ENCODE data around the gene DEAF1.

The DEAF1 gene

DNA sequence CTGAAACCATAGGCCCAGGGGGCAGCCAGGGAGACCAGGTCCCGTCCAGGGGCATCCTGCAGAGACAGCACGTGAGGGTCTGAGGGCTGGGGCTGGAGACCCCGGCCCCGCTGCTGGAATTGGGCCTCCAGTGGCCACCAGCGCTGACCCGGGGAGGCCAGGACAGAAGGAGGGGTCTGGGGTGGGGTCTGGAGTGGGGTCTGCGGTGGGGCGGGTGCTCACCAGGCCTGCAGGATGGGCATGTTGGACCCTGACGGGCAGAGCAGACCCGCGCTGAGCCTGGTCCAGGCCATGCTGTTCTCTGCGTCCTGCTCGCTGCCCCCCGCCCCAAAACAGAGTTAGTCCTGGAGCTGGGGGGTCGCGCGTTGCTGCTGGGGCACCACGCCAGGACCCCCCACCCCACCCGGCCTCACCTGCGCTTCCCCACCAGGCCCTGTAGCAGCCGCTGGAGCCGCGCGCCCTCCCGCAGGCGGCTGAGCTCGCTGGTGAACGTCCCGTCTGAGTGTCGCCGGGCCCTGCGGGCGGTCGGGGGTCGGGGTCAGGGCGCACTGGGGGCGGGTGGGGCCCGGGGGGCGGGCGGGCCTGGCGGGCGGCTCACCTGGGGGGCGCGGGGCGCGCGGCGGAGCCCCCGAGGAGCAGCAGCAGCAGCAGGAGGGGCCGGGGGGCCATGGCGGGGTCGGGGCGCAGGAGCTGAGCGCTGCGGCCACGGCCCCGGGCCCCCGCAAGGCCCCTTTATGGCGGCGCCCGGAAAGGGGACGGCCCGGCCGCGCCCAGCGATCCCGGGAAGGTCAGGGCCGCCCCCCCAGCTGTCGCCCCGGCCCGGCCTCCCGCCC is 68.3 kb downstream of the DEAF1 start, which contains the start of gene SCT:
SCT (minus strand) TSS at position 707 of the 833 bp plus-strand sequence; CDS start at position 669, 38 bp downstream.
- no peak for DNase-seq

GRCh38 chr11:625636-626268 is 69.3 kb downstream of the DEAF1 start:
- no peak for DNase-seq

DNA sequence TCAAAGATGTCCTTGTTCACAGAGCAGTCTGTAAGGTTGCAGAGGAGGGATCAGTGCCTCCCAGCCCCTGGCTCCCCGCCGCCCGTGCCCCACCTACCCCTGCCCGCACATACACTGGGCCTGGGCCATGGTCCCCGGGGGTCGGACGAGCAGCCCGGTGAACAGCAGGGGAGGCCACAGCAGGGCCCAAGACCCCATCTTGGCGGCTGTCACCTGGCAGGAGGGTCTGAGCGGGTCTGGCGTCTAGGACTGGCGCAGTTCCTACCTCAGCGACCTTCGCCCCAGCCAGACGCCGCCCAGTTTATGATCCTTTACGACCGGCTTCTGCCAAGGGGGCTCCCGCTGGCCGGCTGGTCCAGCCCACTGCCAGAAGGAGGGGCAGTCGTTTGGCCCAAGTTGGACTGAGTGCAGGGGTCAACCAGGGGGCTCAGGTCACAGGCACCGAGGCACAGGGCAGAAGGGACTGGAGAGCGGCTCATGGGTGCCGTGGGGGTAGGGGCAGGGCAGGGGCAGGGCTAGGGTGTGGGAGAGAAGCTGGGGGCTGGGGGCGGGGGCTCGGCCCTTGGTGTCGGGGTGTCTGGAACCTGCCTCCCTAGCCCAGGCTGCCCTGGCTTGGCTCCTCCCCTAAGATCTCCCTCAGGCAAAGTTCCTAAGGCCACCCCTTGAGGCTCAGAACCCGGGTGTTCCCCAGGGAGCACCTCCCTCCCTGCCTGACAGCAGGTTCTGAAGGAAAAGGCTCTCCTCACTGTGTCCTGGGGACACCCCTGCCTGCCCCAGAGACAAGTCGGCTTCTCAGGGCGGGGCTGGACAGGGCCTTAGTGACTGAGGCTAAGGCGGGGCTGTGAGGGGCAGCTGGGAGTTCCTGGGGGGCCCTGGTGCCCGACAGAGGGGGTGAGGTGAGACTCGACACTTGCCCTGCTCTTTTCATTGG is 70.1 kb downstream of the DEAF1 start, which contains the start of gene CDHR5:
CDHR5 (minus strand) TSS at position 251 of the 931 bp plus-strand sequence; CDS start at position 198, 53 bp downstream.
- no peak for DNase-seq

GRCh38 chr11:623999-624704 is 70.9 kb downstream of the DEAF1 start:
- no peak for DNase-seq

GRCh38 chr11:623349-623869 is 71.6 kb downstream of the DEAF1 start:
- DNase-seq = no peak

GRCh38 chr11:621838-622237 is 73.2 kb downstream of the DEAF1 start:
- DNase-seq = no peak

DNA sequence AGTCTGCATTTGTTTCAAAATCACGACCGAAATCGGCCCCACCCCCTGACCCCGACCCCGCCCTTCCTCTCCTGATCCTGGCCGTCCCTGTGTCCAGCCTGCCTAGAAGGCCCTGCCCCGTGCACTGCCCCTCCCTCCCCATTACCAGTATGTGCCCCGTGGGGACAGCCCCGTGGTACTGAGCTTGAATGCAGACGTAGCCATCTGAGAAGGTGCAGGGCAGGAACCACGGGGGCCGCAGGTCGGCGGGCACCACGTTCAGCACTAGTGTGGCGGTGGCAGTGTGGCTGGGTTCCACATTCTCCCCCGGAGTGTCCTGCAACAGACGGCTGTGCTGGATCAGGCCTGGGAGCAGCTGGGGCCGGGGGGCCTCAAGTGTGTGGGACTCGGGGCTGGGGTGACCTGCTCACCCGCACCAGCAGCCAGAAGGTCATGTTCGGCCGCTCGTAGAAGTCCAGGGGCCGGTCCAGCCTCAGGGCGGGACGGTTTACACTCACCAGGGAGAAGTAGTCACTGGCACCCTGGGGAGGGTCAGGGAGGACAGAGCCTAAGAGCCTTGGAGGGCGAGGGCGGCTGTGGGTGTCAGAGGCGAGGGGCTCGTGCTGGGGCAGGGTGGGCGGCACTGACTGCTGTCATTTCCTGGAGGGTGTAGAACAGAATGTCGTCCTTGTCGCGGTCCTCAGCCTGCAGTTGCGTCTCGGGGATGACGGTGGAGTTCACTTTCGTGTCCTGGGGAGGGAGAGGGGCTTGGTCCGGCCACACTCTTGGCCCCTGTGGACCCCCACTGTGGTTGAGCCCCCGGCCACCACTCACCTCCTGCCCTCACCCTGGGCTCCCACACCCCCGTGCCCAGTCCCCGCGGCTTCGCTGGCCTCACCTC is 73.8 kb downstream of the DEAF1 start:
- no peak for DNase-seq

DNA sequence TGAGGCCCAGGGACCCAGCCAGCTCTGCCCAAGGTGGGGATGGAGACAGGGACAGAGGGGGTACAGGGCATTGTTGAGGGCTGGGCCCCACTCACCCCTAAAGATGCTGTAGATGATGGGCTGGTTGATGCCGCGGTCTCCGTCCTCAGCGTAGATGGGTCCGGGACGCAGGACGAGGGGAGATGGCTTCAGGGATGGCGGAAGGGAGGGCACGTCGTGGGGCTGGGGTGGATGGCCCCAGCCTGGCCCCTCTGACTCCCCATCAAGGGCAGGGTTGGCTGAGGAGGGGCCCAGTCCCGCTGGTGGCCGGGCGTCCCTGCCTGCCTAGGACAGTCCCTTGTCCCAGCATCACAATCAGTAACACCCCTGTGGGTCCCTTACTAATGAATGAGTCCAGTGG is 74.8 kb downstream of the DEAF1 start:
- DNase-seq = no peak

DNA sequence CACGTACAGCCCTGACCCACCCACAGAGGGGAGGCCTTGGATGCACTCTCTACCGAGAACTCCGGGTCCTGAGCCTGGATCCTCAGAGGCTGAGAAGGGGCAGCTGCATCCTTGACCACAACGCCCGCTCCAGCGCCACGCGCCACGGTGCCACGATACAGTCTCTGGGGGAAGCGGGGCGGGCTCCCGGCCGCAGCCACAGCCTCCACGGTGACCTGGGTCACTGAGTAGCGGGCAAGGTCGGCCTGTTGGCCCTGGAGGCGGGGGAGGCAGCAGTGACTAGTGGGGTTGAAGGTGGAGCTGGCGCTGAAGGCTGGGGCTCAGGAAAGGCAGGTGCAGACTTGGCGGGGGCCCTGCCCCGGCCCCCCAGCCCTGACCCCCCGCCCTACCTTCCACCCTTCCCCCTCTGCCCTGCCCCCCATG is 75.4 kb downstream of the DEAF1 start:
- no peak for DNase-seq

GRCh38 chr11:618856-619627 is 76.0 kb downstream of the DEAF1 start:
- DNase-seq = no peak

GRCh38 chr11:617912-618682 is 76.9 kb downstream of the DEAF1 start:
- no peak for DNase-seq

GRCh38 chr11:617199-617911 is 77.7 kb downstream of the DEAF1 start:
- no peak for DNase-seq

GRCh38 chr11:616320-617198 is 78.5 kb downstream of the DEAF1 start:
- no peak for DNase-seq

- DNase-seq = peak; percentile 21 to 89 (median 72)
These were observed 79.3 kb downstream of the DEAF1 start, which contains the start of gene IRF7 for GRCh38 chr11:615504-616319. TSS of gene IRF7 (minus strand) at chr11:615950. CDS start at chr11:615364, 586 bp downstream.

Data from nucleus accumbens (tissue), 56 donors.